MM.1S (cell line): ENCODE data around the gene HERPUD2.

Experiments used
- DNase-seq: peaks from one replicate; pipeline ENCODE4 v3.0.0-alpha.2; 2015
- H2AFZ ChIP-seq: fragments of 300-600 bp; sonication (generic); 2 replicates; pipeline ENCODE4 v1.6.0; 2016; ENCODE audit warnings: antibody characterized with exemption, low read length
- H3F3A ChIP-seq: fragments of 300-600 bp; sonication (generic); 2 replicates; pipeline ENCODE4 v1.6.1; 2016; ENCODE audit warnings: mild to moderate bottlenecking, antibody characterized with exemption, low read length, moderate library complexity, mixed read lengths; ENCODE audit not compliant: insufficient read depth
- H3K27ac ChIP-seq: fragments of 300-600 bp; sonication (generic); 2 replicates; pipeline ENCODE4 v1.5.1; 2016; ENCODE audit warnings: mild to moderate bottlenecking, low read length
- H3K27me3 ChIP-seq: fragments of 300-600 bp; sonication (generic); replicated peaks from 2 replicates; pipeline ENCODE4 v1.6.0; 2016; ENCODE audit warnings: low read length; ENCODE audit not compliant: insufficient read depth
- H3K36me3 ChIP-seq: fragments of 300-600 bp; sonication (generic); replicated peaks from 2 replicates; pipeline ENCODE4 v1.6.1; 2016; ENCODE audit warnings: mild to moderate bottlenecking, low read length, mixed read lengths; ENCODE audit not compliant: insufficient read depth
- H3K4me1 ChIP-seq: fragments of 300-600 bp; sonication (generic); 2 replicates; pipeline ENCODE4 v1.6.1; 2016; ENCODE audit warnings: low read length, mixed read lengths
- H3K4me2 ChIP-seq: fragments of 300-600 bp; sonication (generic); 2 replicates; pipeline ENCODE4 v1.6.0; 2016; ENCODE audit warnings: low read depth, low read length
- H3K4me3 ChIP-seq: fragments of 300-600 bp; sonication (generic); 2 replicates; pipeline ENCODE4 v1.5.1; 2016; ENCODE audit warnings: low read length, mixed read lengths
- H3K79me2 ChIP-seq: fragments of 300-600 bp; sonication (generic); 2 replicates; pipeline ENCODE4 v1.6.1; 2016; ENCODE audit warnings: mixed run types, low read length, mixed read lengths
- H3K9ac ChIP-seq: fragments of 300-600 bp; sonication (generic); 2 replicates; pipeline ENCODE4 v1.6.1; 2016; ENCODE audit warnings: low read length, mixed read lengths
- H3K9me2 ChIP-seq: fragments of 300-600 bp; sonication (generic); replicated peaks from 2 replicates; pipeline ENCODE4 v1.6.1; 2016; ENCODE audit warnings: mild to moderate bottlenecking, low read length, mixed read lengths; ENCODE audit not compliant: insufficient read depth
- H3K9me3 ChIP-seq: fragments of 300-600 bp; sonication (generic); replicated peaks from 2 replicates; pipeline ENCODE4 v1.6.1; 2016; ENCODE audit warnings: mild to moderate bottlenecking, low read length, mixed read lengths; ENCODE audit not compliant: insufficient read depth
- H4K20me1 ChIP-seq: fragments of 300-600 bp; sonication (generic); 2 replicates; pipeline ENCODE4 v1.6.1; 2016; ENCODE audit warnings: mild to moderate bottlenecking, low read length, moderate library complexity, mixed read lengths; ENCODE audit not compliant: insufficient read depth
- CTCF ChIP-seq: fragments of 300-600 bp; sonication (generic); IDR thresholded peaks from 2 replicates; pipeline ENCODE4 v1.5.1; 2016; ENCODE audit warnings: antibody characterized with exemption, low read length, mixed read lengths
- EZH2 ChIP-seq: fragments of 300-600 bp; sonication (generic); optimal IDR thresholded peaks from 2 replicates; pipeline ENCODE3; 2017; ENCODE audit warnings: low read depth, mild to moderate bottlenecking, antibody characterized with exemption, low read length, mixed read lengths
- EZH2phosphoT487 ChIP-seq: fragments of 300-600 bp; sonication (generic); IDR thresholded peaks from 2 replicates; pipeline ENCODE4 v1.6.1; 2018; ENCODE audit warnings: antibody characterized with exemption, low read length

Gene HERPUD2

GRCh38 chr7:35697414-35698175 lies 2.7 kb upstream of the HERPUD2 start:
- H3K9me2 ChIP-seq = no peaks in the 10 kb centered on the region
- H3K4me3 ChIP-seq = no peak overlapping the region

GRCh38 chr7:35695987-35696386 lies 1.1 kb upstream of the HERPUD2 start:
- Histone ChIP-seq H3K9me2 (no peaks in the 10 kb centered on the region), H3K4me3 (peak overlapping the region; percentile 95), H3K36me3 (no peaks in the 10 kb centered on the region), H4K20me1 (no peaks in the 10 kb centered on the region), H3K9me3 (no peaks in the 10 kb centered on the region), H2AFZ (no peak overlapping the region), H3K9ac (peak overlapping the region; percentile 95; the same call in 1 of the 2 replicates), H3K27me3 (no peaks in the 10 kb centered on the region), H3F3A (peaks cover 15% of the 10 kb centered on the region), H3K79me2 (peaks cover 34% of the 10 kb centered on the region), H3K27ac (no peak overlapping the region), H3K4me1 (peaks cover 23% of the 10 kb centered on the region), H3K4me2 (peak overlapping the region; percentile 70)
- TF ChIP-seq EZH2 (no peak), EZH2phosphoT487 (no peak), CTCF (no peak)
- no peak for DNase-seq

More at GRCh38 chr7:35697414-35698175, 2.7 kb upstream of the HERPUD2 start:
- H3K4me2 ChIP-seq = no peak overlapping the region
- no peak overlapping the region for H2AFZ ChIP-seq
- H3K27ac ChIP-seq = no peak overlapping the region
- no peak for DNase-seq
- TF ChIP-seq CTCF = no peak
- TF ChIP-seq EZH2phosphoT487 = no peak
- TF ChIP-seq EZH2 = no peak
- H3K9ac ChIP-seq = no peak overlapping the region
- no peaks in the 10 kb centered on the region for H3K27me3 ChIP-seq
- H4K20me1 ChIP-seq = no peaks in the 10 kb centered on the region
- peaks cover 29% of the 10 kb centered on the region for H3K4me1 ChIP-seq
- no peaks in the 10 kb centered on the region for H3K36me3 ChIP-seq
- H3K9me3 ChIP-seq = no peaks in the 10 kb centered on the region
- peaks cover 22% of the 10 kb centered on the region for H3K79me2 ChIP-seq
- H3F3A ChIP-seq = peaks cover 15% of the 10 kb centered on the region

- peak; percentile 23 for DNase-seq
- peaks cover 18% of the 10 kb centered on the region for H3K4me1 ChIP-seq
- no peaks in the 10 kb centered on the region for H3K9me3 ChIP-seq
- peak overlapping the region; percentile 93 for H2AFZ ChIP-seq
- peak overlapping the region; percentile 80 for H3K27ac ChIP-seq
- no peaks in the 10 kb centered on the region for H3K9me2 ChIP-seq
- peak overlapping the region; percentile 95 for H3K4me3 ChIP-seq
- no peaks in the 10 kb centered on the region for H4K20me1 ChIP-seq
- peak overlapping the region; percentile 70 for H3K4me2 ChIP-seq
- TF ChIP-seq EZH2phosphoT487 = no peak
- TF ChIP-seq EZH2 = no peak
- TF ChIP-seq CTCF = no peak
- H3K36me3 ChIP-seq = no peaks in the 10 kb centered on the region
- peaks cover 15% of the 10 kb centered on the region for H3F3A ChIP-seq
- H3K27me3 ChIP-seq = no peaks in the 10 kb centered on the region
- H3K9ac ChIP-seq = peak overlapping the region; percentile 95
- H3K79me2 ChIP-seq = peaks cover 37% of the 10 kb centered on the region
These were observed 527 bp upstream of the HERPUD2 start for GRCh38 chr7:35695473-35695850.
